ENCODE data around the gene NHS. TPM values are rescaled to one million over a fixed set of nuclear protein-coding genes. Genes with fewer than 3 reads are reported as not detected.

Gene NHS
- polyA plus RNA-seq, 10 donors, result 1.4 to 2.7 (median 2.2) TPM

DNA sequence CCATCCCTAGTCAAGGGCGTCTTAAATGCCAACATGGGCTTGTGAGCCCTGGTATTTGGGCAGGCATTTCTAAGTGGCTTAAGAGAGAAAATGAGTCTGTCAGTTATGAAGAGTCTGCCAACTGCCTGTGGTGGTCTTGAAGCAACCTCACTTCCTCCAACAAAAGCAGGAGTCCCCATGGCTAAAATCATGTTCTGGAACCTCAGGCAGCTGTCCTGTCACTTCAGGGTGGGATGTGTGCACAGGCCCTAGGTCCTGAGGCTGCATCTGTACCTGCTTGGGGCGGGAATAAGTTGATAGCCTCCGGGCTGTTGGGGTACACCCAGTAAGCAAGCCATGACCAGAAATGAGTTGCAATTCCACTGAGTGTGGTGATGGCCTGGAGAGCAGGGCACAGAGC, 247.3 kb downstream of the NHS start:
- DNase-seq, result no peak

GRCh38 chrX:17623750-17624149, 248.8 kb downstream of the NHS start:
- no peak for DNase-seq

GRCh38 chrX:17627026-17627425, 252.0 kb downstream of the NHS start:
- peak in 1 of 3 donors; percentile 36 for DNase-seq

DNA sequence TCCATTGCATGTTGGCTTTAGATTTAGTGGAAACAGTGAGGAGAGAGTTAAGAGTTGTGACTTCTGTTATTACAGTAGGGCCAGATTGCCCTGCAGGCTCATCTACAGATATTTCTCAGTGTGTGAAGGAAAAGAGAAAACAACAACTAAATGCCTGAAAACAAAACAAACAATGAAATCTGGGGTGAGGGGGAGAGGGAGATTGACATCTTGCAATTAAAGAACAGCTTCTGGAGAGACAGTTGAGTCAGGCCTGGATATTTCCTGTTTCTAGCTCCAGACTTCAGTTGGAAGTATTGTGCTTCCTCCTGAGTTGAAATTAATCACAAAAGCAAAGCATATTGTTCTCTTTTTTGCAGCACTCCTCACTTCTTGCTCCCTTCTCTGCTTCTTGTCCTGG, 254.0 kb downstream of the NHS start:
- DNase-seq, result no peak

GRCh38 chrX:17629519-17629918, 254.5 kb downstream of the NHS start:
- DNase-seq, result no peak

DNA sequence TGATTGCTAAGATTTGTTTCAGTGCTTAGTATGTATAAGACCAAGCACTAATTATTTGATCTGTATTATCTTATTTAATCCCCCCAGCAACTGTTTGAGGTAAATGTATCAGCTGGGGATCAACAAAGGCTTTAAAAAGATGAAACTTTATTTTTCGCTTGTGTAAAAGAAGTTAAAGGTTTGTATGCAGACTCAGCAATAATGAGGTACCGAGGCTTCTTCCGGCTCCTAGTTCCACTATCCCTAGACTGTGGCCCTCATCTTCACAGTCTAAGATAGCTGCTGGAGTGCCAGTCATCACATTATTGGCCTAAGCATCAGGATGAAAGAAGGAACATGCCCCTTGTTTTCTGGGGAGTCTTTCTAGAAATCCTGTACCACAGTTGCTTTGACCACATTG, 256.6 kb downstream of the NHS start:
- DNase-seq, result no peak

DNA sequence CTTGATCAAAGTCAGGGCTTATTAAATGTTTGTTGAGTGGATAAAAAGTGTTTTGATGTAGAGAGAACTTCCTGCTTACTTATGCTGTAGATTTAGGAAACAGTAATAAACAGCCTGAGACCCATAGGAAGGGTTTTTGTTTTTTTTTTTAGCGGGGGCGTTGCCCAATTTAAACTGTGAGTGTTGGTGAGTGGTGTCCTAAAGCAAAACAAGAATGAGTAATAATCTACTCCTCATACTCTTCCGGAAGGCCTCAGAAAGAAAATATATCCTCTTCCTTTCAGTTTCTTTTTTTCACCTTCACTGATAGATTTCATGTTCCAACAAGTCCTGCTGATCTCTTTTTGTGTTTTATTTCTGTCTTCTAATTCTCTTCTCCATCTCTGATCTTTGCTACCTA, 257.9 kb downstream of the NHS start:
- DNase-seq, result no peak

GRCh38 chrX:17633546-17633945, 258.5 kb downstream of the NHS start:
- DNase-seq, result no peak

- DNase-seq, result no peak
Measured at GRCh38 chrX:17634542-17635207, 259.7 kb downstream of the NHS start.

GRCh38 chrX:17635231-17635630, 260.2 kb downstream of the NHS start:
- no peak for DNase-seq

GRCh38 chrX:17637235-17637634, 262.2 kb downstream of the NHS start:
- no peak for DNase-seq

- DNase-seq, result no peak
Measured at GRCh38 chrX:17638731-17639130, 263.7 kb downstream of the NHS start.

GRCh38 chrX:17642891-17643290, 267.9 kb downstream of the NHS start:
- DNase-seq, result no peak

DNA sequence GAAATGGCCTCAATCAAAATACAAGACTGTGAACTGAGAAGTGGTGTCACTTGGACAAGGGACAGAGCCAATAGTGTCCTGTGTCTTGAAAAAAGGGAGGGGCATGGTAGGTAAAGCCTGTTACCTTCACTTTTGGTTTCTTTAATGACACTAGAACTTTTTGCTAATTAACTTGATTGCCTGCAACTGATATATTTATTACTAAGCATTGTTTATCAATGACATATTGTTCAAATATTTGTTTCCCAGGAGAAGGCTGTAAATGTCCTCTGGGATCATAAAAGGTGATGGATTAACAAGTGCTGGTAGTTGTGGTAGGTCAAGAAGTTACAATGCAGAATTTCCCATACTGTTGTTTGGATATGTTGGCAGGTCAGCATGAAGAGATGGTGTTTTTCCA, 268.5 kb downstream of the NHS start:
- DNase-seq, result no peak

DNA sequence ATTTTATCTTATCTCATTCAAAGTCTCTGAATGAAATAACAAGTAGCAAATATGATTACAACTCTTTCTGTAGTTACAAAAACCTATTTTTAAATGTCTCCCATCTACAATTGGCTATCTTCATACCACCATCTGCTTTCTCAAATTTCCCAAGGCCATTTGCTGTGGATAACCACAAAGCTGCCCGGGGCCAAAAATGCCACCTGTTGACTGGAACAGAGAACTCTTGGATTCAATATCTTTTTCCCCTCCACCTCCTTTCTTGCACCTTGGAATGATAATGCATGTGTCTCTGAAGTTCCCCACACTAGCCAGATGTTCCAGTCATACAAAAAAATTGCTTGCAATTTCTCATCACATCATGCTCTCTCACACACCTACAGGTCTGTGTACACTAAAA, 269.0 kb downstream of the NHS start:
- DNase-seq, result no peak

DNA sequence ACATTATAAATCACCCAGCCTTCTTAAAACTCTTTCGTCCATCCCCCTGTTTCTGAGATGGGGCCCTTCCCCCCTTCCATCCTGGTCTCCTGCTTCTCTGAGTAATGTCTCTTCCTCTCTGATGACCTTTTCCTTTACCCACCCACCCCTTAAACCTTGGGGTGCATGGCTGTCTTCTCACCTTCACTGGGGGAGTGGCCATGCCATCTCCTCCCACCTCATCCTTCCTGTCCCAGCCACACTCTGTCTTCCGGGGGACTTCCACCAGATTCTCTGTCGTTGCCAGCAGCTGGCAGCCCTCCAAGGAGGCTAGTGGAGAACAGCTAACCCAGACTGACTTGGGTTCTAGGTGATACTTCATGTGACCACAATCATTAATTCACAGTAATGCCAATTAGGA, 279.1 kb downstream of the NHS start:
- no peak for DNase-seq

GRCh38 chrX:17655211-17656034, 280.4 kb downstream of the NHS start:
- peak in 1 of 3 donors; percentile 46 for DNase-seq

DNA sequence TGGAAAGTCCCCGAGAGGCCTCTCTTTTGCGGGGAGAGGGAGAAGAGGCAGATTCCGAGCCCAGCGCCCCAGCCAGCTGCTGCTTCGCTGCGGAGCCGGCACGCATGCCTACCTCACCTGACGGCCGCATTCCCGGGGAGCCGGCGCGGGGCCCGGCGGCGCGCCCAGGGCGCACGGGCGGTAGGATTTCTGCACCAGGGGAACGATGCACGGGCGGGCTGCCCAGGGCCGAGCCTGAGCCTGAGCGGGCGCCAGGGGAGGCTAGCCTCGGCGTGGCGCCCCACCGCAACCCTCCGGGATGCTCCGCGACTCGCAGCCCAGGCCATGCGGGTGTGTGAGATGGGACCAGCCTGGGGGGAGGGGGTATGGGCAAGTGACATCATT, 281.0 kb downstream of the NHS start:
- no peak for DNase-seq

GRCh38 chrX:17656556-17656955, 281.6 kb downstream of the NHS start:
- no peak for DNase-seq

- no peak for DNase-seq
Measured at GRCh38 chrX:17662391-17662790, 287.4 kb downstream of the NHS start.

DNA sequence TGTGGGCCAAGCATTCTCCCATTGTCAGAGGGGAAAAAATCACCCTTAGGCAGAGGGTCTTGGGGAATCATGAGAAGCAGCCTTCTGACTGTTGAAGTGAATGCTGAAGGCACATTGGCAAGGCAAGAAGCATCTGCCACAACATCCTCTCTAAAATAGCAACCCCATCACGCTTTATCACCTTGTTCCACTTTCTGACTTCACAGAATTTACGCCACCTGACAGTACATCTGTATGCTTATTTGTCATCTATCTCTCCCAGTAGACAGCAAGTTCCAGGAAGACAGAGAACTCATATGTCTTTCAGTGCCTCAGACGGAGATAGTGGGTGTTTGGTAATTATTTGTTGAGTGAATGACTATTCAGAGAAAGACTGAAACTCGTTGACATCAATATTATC, 293.9 kb downstream of the NHS start:
- no peak for DNase-seq

- no peak for DNase-seq
Measured at GRCh38 chrX:17669458-17669857, 294.5 kb downstream of the NHS start.

- DNase-seq, result no peak
Measured at GRCh38 chrX:17669891-17670290, 294.9 kb downstream of the NHS start.

- DNase-seq, result no peak
Measured at GRCh38 chrX:17670874-17671273, 295.9 kb downstream of the NHS start.

Measured in muscle of back (tissue), 11 donors.